Epithelial cell of prostate (primary cell): ENCODE results near the gene CTAGE1.
"Not testable (repeated sequence)": the region's sequence is repeated elsewhere in the genome, so short reads cannot be mapped to it uniquely, and the experiment has no call there.

Source experiments
- DNase-seq: peaks from one replicate; pipeline ENCODE4 v3.0.0-alpha.2; 2011; ENCODE audit warnings: low read depth, low spot score
- H3K27ac ChIP-seq: fragments of 450-650 bp; 2 replicates; pipeline ENCODE4 v1.5.1; 2017; ENCODE audit warnings: mild to moderate bottlenecking

The CTAGE1 gene

GRCh38 chr18:22417496-22418188 is at the start of gene CTAGE1:
CTAGE1 (minus strand) TSS chr18:22417915; CDS start chr18:22417811, 104 bp downstream.
- no peak for DNase-seq
- no peak within 1 kb of the TSS for H3K27ac ChIP-seq

GRCh38 chr18:22466608-22467395 is 49.1 kb upstream of the CTAGE1 start:
- DNase-seq: peak; percentile 95

GRCh38 chr18:22465859-22466457 is 48.2 kb upstream of the CTAGE1 start:
- peak overlapping the region; percentile 96 for H3K27ac ChIP-seq
- peak; percentile 96 for DNase-seq

More at GRCh38 chr18:22466608-22467395, 49.1 kb upstream of the CTAGE1 start:
- peak overlapping the region; percentile 96 for H3K27ac ChIP-seq

GRCh38 chr18:22463076-22463475 is 45.4 kb upstream of the CTAGE1 start:
- DNase-seq: no peak
- no peak overlapping the region for H3K27ac ChIP-seq

GRCh38 chr18:22459491-22459890 is 41.8 kb upstream of the CTAGE1 start:
- no peak overlapping the region for H3K27ac ChIP-seq
- no peak for DNase-seq

- no peak for DNase-seq
Observed at GRCh38 chr18:22457524-22457923, 39.8 kb upstream of the CTAGE1 start.

GRCh38 chr18:22456547-22456946 is 38.8 kb upstream of the CTAGE1 start:
- no peak overlapping the region for H3K27ac ChIP-seq
- DNase-seq: no peak

More at GRCh38 chr18:22457524-22457923, 39.8 kb upstream of the CTAGE1 start:
- H3K27ac ChIP-seq: no peak overlapping the region

- no peak for DNase-seq
- no peak overlapping the region for H3K27ac ChIP-seq
Observed at GRCh38 chr18:22456116-22456480, 38.4 kb upstream of the CTAGE1 start.

- no peak overlapping the region for H3K27ac ChIP-seq
- DNase-seq: no peak
Observed at GRCh38 chr18:22455425-22456115, 37.9 kb upstream of the CTAGE1 start.

- DNase-seq: no peak
Observed at GRCh38 chr18:22453315-22453714, 35.6 kb upstream of the CTAGE1 start.

GRCh38 chr18:22452226-22452668 is 34.5 kb upstream of the CTAGE1 start:
- no peak for DNase-seq
- no peak overlapping the region for H3K27ac ChIP-seq

More at GRCh38 chr18:22453315-22453714, 35.6 kb upstream of the CTAGE1 start:
- H3K27ac ChIP-seq: no peak overlapping the region

- no peak for DNase-seq
- H3K27ac ChIP-seq: no peak overlapping the region
Observed at GRCh38 chr18:22451796-22452195, 34.1 kb upstream of the CTAGE1 start.

GRCh38 chr18:22450766-22451165 is 33.1 kb upstream of the CTAGE1 start:
- not testable (repeated sequence) for DNase-seq, H3K27ac ChIP-seq

- not testable (repeated sequence) for H3K27ac ChIP-seq, DNase-seq
Observed at GRCh38 chr18:22450318-22450717, 32.6 kb upstream of the CTAGE1 start.

- not testable (repeated sequence) for H3K27ac ChIP-seq, DNase-seq
Observed at GRCh38 chr18:22449753-22450152, 32.0 kb upstream of the CTAGE1 start.

GRCh38 chr18:22448238-22448637 is 30.5 kb upstream of the CTAGE1 start:
- H3K27ac ChIP-seq: no peak overlapping the region
- no peak for DNase-seq

- no peak overlapping the region for H3K27ac ChIP-seq
- DNase-seq: no peak
Observed at GRCh38 chr18:22447792-22448191, 30.1 kb upstream of the CTAGE1 start.

GRCh38 chr18:22446911-22447310 is 29.2 kb upstream of the CTAGE1 start:
- DNase-seq: no peak
- H3K27ac ChIP-seq: no peak overlapping the region

- DNase-seq: no peak
- H3K27ac ChIP-seq: no peak overlapping the region
Observed at GRCh38 chr18:22446325-22446724, 28.6 kb upstream of the CTAGE1 start.

GRCh38 chr18:22441638-22442037 is 23.9 kb upstream of the CTAGE1 start:
- DNase-seq: no peak
- no peak overlapping the region for H3K27ac ChIP-seq
